IMR-90 (cell line): ENCODE data around the gene ITPK1.

Experiments used
- BHLHE40 ChIP-seq: fragments of 150-350 bp; IDR thresholded peaks from 2 replicates; pipeline ENCODE4 v1.6.1; 2016; ENCODE audit warnings: mild to moderate bottlenecking, low read depth, low read length
- FOS ChIP-seq: fragments of 150-350 bp; IDR thresholded peaks from 2 replicates; pipeline ENCODE4 v1.6.1; 2016; ENCODE audit warnings: low read depth, low read length
- MAZ ChIP-seq: IDR thresholded peaks from 2 replicates; pipeline ENCODE4 v1.6.1; 2012; ENCODE audit warnings: low read depth, mild to moderate bottlenecking, low read length, improper control_type of control experiment, moderate library complexity, borderline replicate concordance
- MXI1 ChIP-seq: IDR thresholded peaks from 2 replicates; pipeline ENCODE4 v1.6.1; 2012; ENCODE audit warnings: low read depth, mild to moderate bottlenecking, low read length, moderate library complexity, borderline replicate concordance
- POLR2A ChIP-seq: IDR thresholded peaks from 2 replicates; pipeline ENCODE4 v1.6.1; 2012; ENCODE audit warnings: mild to moderate bottlenecking, low read depth, low read length
- RAD21 ChIP-seq: IDR thresholded peaks from 2 replicates; pipeline ENCODE4 v1.6.1; 2012; ENCODE audit warnings: low read length, improper control_type of control experiment
- TF ChIP-seq, protein P1 (sequence below): fragments of 150-350 bp; IDR thresholded peaks from 2 replicates; pipeline ENCODE4 v1.6.1; 2017; ENCODE audit warnings: mild to moderate bottlenecking, antibody characterized with exemption, low read length, low read depth
- TF ChIP-seq, protein P2 (sequence below): conservative IDR thresholded peaks from 2 replicates; pipeline ENCODE4 v1.5.1; 2012; ENCODE audit warnings: mild to moderate bottlenecking, low read depth, low read length, improper control_type of control experiment

DNA sequence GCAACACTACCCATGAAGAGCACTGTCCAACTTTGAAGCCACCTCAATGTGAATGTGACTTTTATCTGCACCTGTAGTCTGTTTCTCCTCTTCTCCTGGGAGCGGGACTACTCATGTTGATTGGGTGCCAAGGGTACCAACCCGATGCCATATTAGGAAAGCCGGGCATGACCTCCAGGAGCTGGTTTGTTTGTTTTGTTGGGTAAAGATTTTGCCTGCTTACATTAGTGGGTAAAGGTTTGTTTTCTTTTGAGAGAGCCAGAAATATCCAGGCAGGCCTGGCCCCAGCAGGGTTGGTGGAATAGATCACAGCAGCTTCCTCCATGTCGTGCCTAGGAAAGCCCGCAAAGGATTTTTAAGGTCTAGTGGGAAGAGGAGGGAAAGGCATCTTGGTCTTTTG is 19.7 kb upstream of the ITPK1 start:
- TF ChIP-seq, protein P1, sequence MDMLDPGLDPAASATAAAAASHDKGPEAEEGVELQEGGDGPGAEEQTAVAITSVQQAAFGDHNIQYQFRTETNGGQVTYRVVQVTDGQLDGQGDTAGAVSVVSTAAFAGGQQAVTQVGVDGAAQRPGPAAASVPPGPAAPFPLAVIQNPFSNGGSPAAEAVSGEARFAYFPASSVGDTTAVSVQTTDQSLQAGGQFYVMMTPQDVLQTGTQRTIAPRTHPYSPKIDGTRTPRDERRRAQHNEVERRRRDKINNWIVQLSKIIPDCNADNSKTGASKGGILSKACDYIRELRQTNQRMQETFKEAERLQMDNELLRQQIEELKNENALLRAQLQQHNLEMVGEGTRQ, result no peak
- no peak for TF ChIP-seq RAD21
- TF ChIP-seq, protein P2, sequence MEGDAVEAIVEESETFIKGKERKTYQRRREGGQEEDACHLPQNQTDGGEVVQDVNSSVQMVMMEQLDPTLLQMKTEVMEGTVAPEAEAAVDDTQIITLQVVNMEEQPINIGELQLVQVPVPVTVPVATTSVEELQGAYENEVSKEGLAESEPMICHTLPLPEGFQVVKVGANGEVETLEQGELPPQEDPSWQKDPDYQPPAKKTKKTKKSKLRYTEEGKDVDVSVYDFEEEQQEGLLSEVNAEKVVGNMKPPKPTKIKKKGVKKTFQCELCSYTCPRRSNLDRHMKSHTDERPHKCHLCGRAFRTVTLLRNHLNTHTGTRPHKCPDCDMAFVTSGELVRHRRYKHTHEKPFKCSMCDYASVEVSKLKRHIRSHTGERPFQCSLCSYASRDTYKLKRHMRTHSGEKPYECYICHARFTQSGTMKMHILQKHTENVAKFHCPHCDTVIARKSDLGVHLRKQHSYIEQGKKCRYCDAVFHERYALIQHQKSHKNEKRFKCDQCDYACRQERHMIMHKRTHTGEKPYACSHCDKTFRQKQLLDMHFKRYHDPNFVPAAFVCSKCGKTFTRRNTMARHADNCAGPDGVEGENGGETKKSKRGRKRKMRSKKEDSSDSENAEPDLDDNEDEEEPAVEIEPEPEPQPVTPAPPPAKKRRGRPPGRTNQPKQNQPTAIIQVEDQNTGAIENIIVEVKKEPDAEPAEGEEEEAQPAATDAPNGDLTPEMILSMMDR, result no peak
- no peak for TF ChIP-seq FOS
- TF ChIP-seq POLR2A, result no peak
- TF ChIP-seq MAZ, result no peak
- TF ChIP-seq BHLHE40, result no peak
- TF ChIP-seq MXI1, result no peak
